Body of pancreas (tissue), 4 donors: ENCODE data around the gene TIA1.

Experiments
- CTCF ChIP-seq, 7 experiments: fragments of 450-650 bp in 4 of 7; fragments of 200-600 bp in 3 of 7; sonication (generic) in 3 of 7; IDR thresholded peaks; one replicate each; pipeline ENCODE4 v1.5.1; 2016 to 2019; ENCODE audit warnings: antibody characterized with exemption in 7 of 7
- POLR2A ChIP-seq, 3 donors: fragments of 450-650 bp; IDR thresholded peaks; one replicate each; pipeline ENCODE4 v1.6.1; 2016; ENCODE audit warnings: antibody characterized with exemption in 3 of 3, mild to moderate bottlenecking in 2 of 3

GRCh38 chr2:70243806-70244584, 4.4 kb downstream of the TIA1 start:
- TF ChIP-seq CTCF (IDR thresholded peaks at IDR 0.05) (no peak), POLR2A (IDR thresholded peaks at IDR 0.05) (no peak)
